Suprapubic skin (tissue), 4 donors: Measurements from ENCODE around the gene FAM117A. TPM values are rescaled to one million over a fixed set of nuclear protein-coding genes. Genes with fewer than 3 reads are reported as not detected.
A peak's percentile ranks its signal among the peaks of the same experiment; 100 is the strongest.

ENCODE experiments used
- DNase-seq, 2 donors: peaks; one replicate each; pipeline ENCODE4 v3.0.0-alpha.2; 2019; ENCODE audit warnings: low spot score in 2 of 2
- H3K27ac ChIP-seq: fragments of 200-600 bp; sonication (generic); one replicate; pipeline ENCODE4 v1.5.1; 2019
- H3K27me3 ChIP-seq: fragments of 200-600 bp; sonication (generic); one replicate; pipeline ENCODE4 v1.5.1; 2019
- H3K36me3 ChIP-seq: fragments of 200-600 bp; sonication (generic); one replicate; pipeline ENCODE4 v1.5.1; 2019
- H3K4me1 ChIP-seq: fragments of 200-600 bp; sonication (generic); one replicate; pipeline ENCODE4 v1.5.1; 2019
- H3K4me3 ChIP-seq: fragments of 200-600 bp; sonication (generic); one replicate; pipeline ENCODE4 v1.5.1; 2019; ENCODE audit warnings: mild to moderate bottlenecking
- H3K9me3 ChIP-seq: fragments of 200-600 bp; sonication (generic); one replicate; pipeline ENCODE4 v1.5.1; 2019
- CTCF ChIP-seq, 2 donors: fragments of 200-600 bp in 1 of 2; fragments of 450-650 bp in 1 of 2; sonication (generic) in 1 of 2; IDR thresholded peaks; one replicate each; pipeline ENCODE4 v1.5.1; 2016 to 2019; ENCODE audit warnings: antibody characterized with exemption in 2 of 2, mild to moderate bottlenecking in 1 of 2, moderate library complexity in 1 of 2
- EP300 ChIP-seq: sonication (generic); formaldehyde crosslinking; IDR thresholded peaks from one replicate; pipeline ENCODE4 v1.6.1; 2017; ENCODE audit warnings: antibody characterized with exemption
- POLR2A ChIP-seq, 2 donors: fragments of 450-650 bp; IDR thresholded peaks; one replicate each; pipeline ENCODE4 v1.6.1; 2017; ENCODE audit warnings: antibody characterized with exemption in 2 of 2, mild to moderate bottlenecking in 2 of 2, moderate library complexity in 2 of 2
- POLR2AphosphoS5 ChIP-seq, 3 donors: sonication (generic); formaldehyde crosslinking; IDR thresholded peaks; one replicate each; pipeline ENCODE4 v1.6.1; 2017; ENCODE audit warnings: antibody characterized with exemption in 3 of 3
- WGBS: methylation state at CpG from one replicate; pipeline ENCODE4 v1.1.5; 2018; 5-methylcytosine and 5-hydroxymethylcytosine counted together
- total RNA-seq, 4 donors: library from RNA; depleted of rRNA; stranded (reverse); fragments of >200 nt; gene quantifications; one replicate each; pipeline ENCODE4 v1.1.0, GENCODE V29; 2016

FAM117A gene
- total RNA-seq, 4 donors from 2014 or later = 24.2 to 47.3 (median 28.7) TPM

- no peak for DNase-seq
- TF ChIP-seq EP300 = no peak
- peak in 1 of 2 donors; percentile 38 for TF ChIP-seq CTCF (IDR thresholded peaks at IDR 0.05)
- H3K36me3 ChIP-seq = peaks cover 66% of the 10 kb centered on the region
- H3K27me3 ChIP-seq = no peaks in the 10 kb centered on the region
- peaks cover 21% of the 10 kb centered on the region for H3K4me1 ChIP-seq
- no peak overlapping the region for H3K27ac ChIP-seq
- H3K9me3 ChIP-seq = no peaks in the 10 kb centered on the region
- WGBS = 52% methylated on average over 6 of the region's 6 CpGs
- H3K4me3 ChIP-seq = no peak overlapping the region
Measured at GRCh38 chr17:49703557-49704277, 60.2 kb downstream of the FAM117A start.

- Histone ChIP-seq H3K27ac (no peak overlapping the region), H3K4me3 (no peak overlapping the region), H3K4me1 (peaks cover 3% of the 10 kb centered on the region), H3K27me3 (no peaks in the 10 kb centered on the region), H3K36me3 (peaks cover 66% of the 10 kb centered on the region), H3K9me3 (no peaks in the 10 kb centered on the region)
- no peak for TF ChIP-seq CTCF (IDR thresholded peaks at IDR 0.05)
- no peak for TF ChIP-seq EP300
- no peak for TF ChIP-seq POLR2A (IDR thresholded peaks at IDR 0.05)
- TF ChIP-seq POLR2AphosphoS5 (IDR thresholded peaks at IDR 0.05) = no peak
- 61% methylated on average over 6 of the region's 6 CpGs for WGBS
- DNase-seq = no peak
Measured at GRCh38 chr17:49700960-49701359, 63.0 kb downstream of the FAM117A start.

- no peak for DNase-seq
- H3K36me3 ChIP-seq = peaks cover 58% of the 10 kb centered on the region
- no peak overlapping the region for H3K4me3 ChIP-seq
- H3K27ac ChIP-seq = no peak overlapping the region
- peaks cover 7% of the 10 kb centered on the region for H3K4me1 ChIP-seq
- H3K9me3 ChIP-seq = no peaks in the 10 kb centered on the region
- H3K27me3 ChIP-seq = no peaks in the 10 kb centered on the region
- TF ChIP-seq POLR2AphosphoS5 (IDR thresholded peaks at IDR 0.05) = no peak
- no peak for TF ChIP-seq EP300
- TF ChIP-seq POLR2A (IDR thresholded peaks at IDR 0.05) = no peak
- WGBS = 66% methylated on average over 8 of the region's 8 CpGs
Measured at GRCh38 chr17:49699966-49700575, 63.9 kb downstream of the FAM117A start.

- TF ChIP-seq EP300 (no peak), POLR2A (IDR thresholded peaks at IDR 0.05) (no peak), POLR2AphosphoS5 (IDR thresholded peaks at IDR 0.05) (no peak), CTCF (IDR thresholded peaks at IDR 0.05) (no peak)
- 64% methylated on average over 6 of the region's 6 CpGs for WGBS
- peaks cover 8% of the 10 kb centered on the region for H3K4me1 ChIP-seq
- DNase-seq = no peak
- no peak overlapping the region for H3K4me3 ChIP-seq
- no peak overlapping the region for H3K27ac ChIP-seq
- H3K36me3 ChIP-seq = peaks cover 37% of the 10 kb centered on the region
- no peaks in the 10 kb centered on the region for H3K9me3 ChIP-seq
- no peaks in the 10 kb centered on the region for H3K27me3 ChIP-seq
Measured at GRCh38 chr17:49698005-49698404, 65.9 kb downstream of the FAM117A start.

- WGBS = 84% methylated on average over 8 of the region's 8 CpGs
- Histone ChIP-seq H3K9me3 (no peaks in the 10 kb centered on the region), H3K4me1 (peaks cover 8% of the 10 kb centered on the region), H3K27me3 (peaks cover 4% of the 10 kb centered on the region), H3K4me3 (no peak overlapping the region), H3K27ac (no peak overlapping the region), H3K36me3 (peaks cover 20% of the 10 kb centered on the region)
- TF ChIP-seq CTCF (IDR thresholded peaks at IDR 0.05) (no peak), POLR2A (IDR thresholded peaks at IDR 0.05) (no peak), POLR2AphosphoS5 (IDR thresholded peaks at IDR 0.05) (no peak), EP300 (no peak)
- no peak for DNase-seq
Measured at GRCh38 chr17:49696233-49696761, 67.6 kb downstream of the FAM117A start.
